Karpas-422 (cell line): ENCODE measurements around the gene STX18. TPM values are rescaled to one million over a fixed set of nuclear protein-coding genes. Genes with fewer than 3 reads are reported as not detected.

Experiments
- DNase-seq: peaks from one replicate; pipeline ENCODE4 v3.0.0-alpha.2; 2015
- H2AFZ ChIP-seq: fragments of 200-600 bp; sonication (generic); 2 replicates; pipeline ENCODE4 v1.6.1; 2014; ENCODE audit warnings: antibody characterized with exemption, low read length, mixed read lengths
- H3K27ac ChIP-seq: fragments of 200-600 bp; sonication (generic); 2 replicates; pipeline ENCODE4 v1.5.1; 2014; ENCODE audit warnings: mild to moderate bottlenecking, low read length, moderate library complexity
- H3K27me3 ChIP-seq: fragments of 200-600 bp; sonication (generic); 2 replicates; pipeline ENCODE4 v1.6.1; 2014; ENCODE audit warnings: low read length, mixed read lengths
- H3K36me3 ChIP-seq: fragments of 200-600 bp; sonication (generic); 2 replicates; pipeline ENCODE4 v1.6.1; 2014; ENCODE audit warnings: low read length, mixed read lengths; ENCODE audit not compliant: insufficient read depth
- H3K4me1 ChIP-seq: fragments of 200-600 bp; sonication (generic); 2 replicates; pipeline ENCODE4 v1.6.1; 2014; ENCODE audit warnings: mild to moderate bottlenecking, low read length, mixed read lengths
- H3K4me2 ChIP-seq: fragments of 200-600 bp; sonication (generic); 2 replicates; pipeline ENCODE4 v1.6.1; 2014; ENCODE audit warnings: low read length, low read depth, mild to moderate bottlenecking; ENCODE audit not compliant: poor library complexity, severe bottlenecking
- H3K4me3 ChIP-seq: fragments of 200-600 bp; sonication (generic); 2 replicates; pipeline ENCODE4 v1.5.1; 2014; ENCODE audit warnings: mild to moderate bottlenecking, antibody characterized with exemption, low read length, mixed read lengths
- H3K79me2 ChIP-seq: fragments of 200-600 bp; sonication (generic); 2 replicates; pipeline ENCODE4 v1.6.1; 2014; ENCODE audit warnings: mild to moderate bottlenecking, low read length, mixed read lengths
- H3K9ac ChIP-seq: fragments of 200-600 bp; sonication (generic); 2 replicates; pipeline ENCODE4 v1.6.0; 2014; ENCODE audit warnings: low read length
- H3K9me2 ChIP-seq: fragments of 200-600 bp; sonication (generic), shearing (Covaris generic); replicated peaks from 2 replicates; pipeline ENCODE4 v1.6.0; 2014; ENCODE audit warnings: mild to moderate bottlenecking, low read length, moderate library complexity; ENCODE audit not compliant: insufficient read depth
- H3K9me3 ChIP-seq: fragments of 300-700, 200-600 bp; sonication (generic); 2 replicates; pipeline ENCODE4 v1.6.1; 2014; ENCODE audit warnings: low read length, mixed read lengths
- H4K20me1 ChIP-seq: fragments of 200-600 bp; sonication (generic); 2 replicates; pipeline ENCODE4 v1.6.1; 2014; ENCODE audit warnings: mild to moderate bottlenecking, antibody characterized with exemption, low read length, low read depth; ENCODE audit not compliant: insufficient read depth
- total RNA-seq: library from RNA; depleted of rRNA; stranded (reverse); fragments of >200 nt; shearing (Covaris generic); gene quantifications from 2 replicates; pipeline ENCODE4 v1.2.3, GENCODE V29; 2014; ENCODE audit warnings: low replicate concordance

STX18 gene
- total RNA-seq, 1 experiment from 2014 or later = 17.9 TPM

- Histone ChIP-seq H3K79me2 (peaks cover 59% of the 10 kb centered on the region), H2AFZ (no peak overlapping the region), H3K9me2 (no peaks in the 10 kb centered on the region), H3K36me3 (no peaks in the 10 kb centered on the region), H3K4me1 (peaks cover 12% of the 10 kb centered on the region), H3K9me3 (no peaks in the 10 kb centered on the region), H3K27me3 (no peaks in the 10 kb centered on the region), H3K4me2 (peak overlapping the region; percentile 28), H4K20me1 (peaks cover 76% of the 10 kb centered on the region), H3K27ac (no peak overlapping the region), H3K9ac (no peak overlapping the region), H3K4me3 (no peak overlapping the region)
- no peak for DNase-seq
These were observed 39.0 kb downstream of the STX18 start for GRCh38 chr4:4502694-4503311.

- Histone ChIP-seq H3K9me2 (no peaks in the 10 kb centered on the region), H3K27ac (no peak overlapping the region), H3K4me2 (no peak overlapping the region), H4K20me1 (peaks cover 79% of the 10 kb centered on the region), H2AFZ (no peak overlapping the region), H3K9me3 (no peaks in the 10 kb centered on the region), H3K4me3 (no peak overlapping the region), H3K4me1 (peaks cover 12% of the 10 kb centered on the region), H3K27me3 (no peaks in the 10 kb centered on the region), H3K9ac (no peak overlapping the region), H3K79me2 (peaks cover 52% of the 10 kb centered on the region), H3K36me3 (no peaks in the 10 kb centered on the region)
- no peak for DNase-seq
These were observed 40.2 kb downstream of the STX18 start for GRCh38 chr4:4501679-4502078.

GRCh38 chr4:4499438-4500123 is 42.3 kb downstream of the STX18 start:
- Histone ChIP-seq H3K4me2 (no peak overlapping the region), H3K79me2 (peaks cover 51% of the 10 kb centered on the region), H4K20me1 (peaks cover 73% of the 10 kb centered on the region), H3K36me3 (no peaks in the 10 kb centered on the region), H3K27me3 (no peaks in the 10 kb centered on the region), H3K9ac (no peak overlapping the region), H3K4me1 (peaks cover 12% of the 10 kb centered on the region), H3K9me2 (no peaks in the 10 kb centered on the region), H3K4me3 (no peak overlapping the region), H3K27ac (no peak overlapping the region), H2AFZ (no peak overlapping the region), H3K9me3 (no peaks in the 10 kb centered on the region)
- DNase-seq = no peak

GRCh38 chr4:4496592-4497372 is 45.1 kb downstream of the STX18 start:
- Histone ChIP-seq H3K4me2 (no peak overlapping the region), H3K9me3 (no peaks in the 10 kb centered on the region), H3K4me1 (peaks cover 11% of the 10 kb centered on the region)

GRCh38 chr4:4494882-4495281 is 47.0 kb downstream of the STX18 start:
- no peaks in the 10 kb centered on the region for H3K9me3 ChIP-seq
- H3K9ac ChIP-seq = no peak overlapping the region
- H4K20me1 ChIP-seq = peaks cover 47% of the 10 kb centered on the region
- no peak overlapping the region for H2AFZ ChIP-seq
- peaks cover 22% of the 10 kb centered on the region for H3K79me2 ChIP-seq
- no peak for DNase-seq
- H3K4me2 ChIP-seq = no peak overlapping the region
- H3K27ac ChIP-seq = no peak overlapping the region
- no peaks in the 10 kb centered on the region for H3K36me3 ChIP-seq
- H3K4me3 ChIP-seq = no peak overlapping the region
- H3K9me2 ChIP-seq = no peaks in the 10 kb centered on the region
- H3K27me3 ChIP-seq = no peaks in the 10 kb centered on the region
- peaks cover 24% of the 10 kb centered on the region for H3K4me1 ChIP-seq

More at GRCh38 chr4:4496592-4497372, 45.1 kb downstream of the STX18 start:
- H3K36me3 ChIP-seq = no peaks in the 10 kb centered on the region
- peaks cover 33% of the 10 kb centered on the region for H3K79me2 ChIP-seq
- H2AFZ ChIP-seq = no peak overlapping the region
- no peak overlapping the region for H3K9ac ChIP-seq
- no peaks in the 10 kb centered on the region for H3K27me3 ChIP-seq
- no peak for DNase-seq
- no peak overlapping the region for H3K27ac ChIP-seq
- H3K9me2 ChIP-seq = no peaks in the 10 kb centered on the region
- H4K20me1 ChIP-seq = peaks cover 56% of the 10 kb centered on the region
- no peak overlapping the region for H3K4me3 ChIP-seq

GRCh38 chr4:4492161-4492847 is 49.5 kb downstream of the STX18 start:
- H3K4me2 ChIP-seq = peak overlapping the region; percentile 81
- H3K4me3 ChIP-seq = peak overlapping the region; percentile 47; the same call in 1 of the 2 replicates
- peak overlapping the region; percentile 46; the same call in 1 of the 2 replicates for H3K9ac ChIP-seq

GRCh38 chr4:4491396-4491893 is 50.4 kb downstream of the STX18 start:
- peak; percentile 58 for DNase-seq
- Histone ChIP-seq H3K4me3 (peak overlapping the region; percentile 47), H3K27me3 (no peaks in the 10 kb centered on the region), H4K20me1 (peaks cover 46% of the 10 kb centered on the region), H3K79me2 (peaks cover 35% of the 10 kb centered on the region), H2AFZ (no peak overlapping the region), H3K27ac (peak overlapping the region; percentile 69), H3K36me3 (no peaks in the 10 kb centered on the region), H3K4me1 (peaks cover 41% of the 10 kb centered on the region), H3K9ac (peak overlapping the region; percentile 46), H3K4me2 (peak overlapping the region; percentile 81), H3K9me3 (no peaks in the 10 kb centered on the region), H3K9me2 (no peaks in the 10 kb centered on the region)

More at GRCh38 chr4:4492161-4492847, 49.5 kb downstream of the STX18 start:
- H3K9me3 ChIP-seq = no peaks in the 10 kb centered on the region
- H3K79me2 ChIP-seq = peaks cover 26% of the 10 kb centered on the region
- no peaks in the 10 kb centered on the region for H3K36me3 ChIP-seq
- DNase-seq = no peak
- H2AFZ ChIP-seq = no peak overlapping the region
- no peaks in the 10 kb centered on the region for H3K9me2 ChIP-seq
- H3K27me3 ChIP-seq = no peaks in the 10 kb centered on the region
- peaks cover 41% of the 10 kb centered on the region for H3K4me1 ChIP-seq
- H4K20me1 ChIP-seq = peaks cover 47% of the 10 kb centered on the region
- peak overlapping the region; percentile 69; the same call in 1 of the 2 replicates for H3K27ac ChIP-seq
